Ascending aorta (tissue), 2 donors: Measurements from ENCODE around the gene ARHGEF10L. TPM values are rescaled to one million over a fixed set of nuclear protein-coding genes. Genes with fewer than 3 reads are reported as not detected.

ENCODE experiments used
- DNase-seq, 2 donors: peaks; one replicate each; pipeline ENCODE4 v3.0.0-alpha.2; 2019; ENCODE audit warnings: low spot score in 2 of 2
- H3K27ac ChIP-seq, 2 donors: fragments of 200-600 bp; sonication (generic); one replicate each; pipeline ENCODE4 v1.5.1; 2016 to 2017; ENCODE audit warnings: mild to moderate bottlenecking in 1 of 2
- H3K27me3 ChIP-seq: fragments of 200-600 bp; sonication (generic); one replicate; pipeline ENCODE4 v1.5.1; 2017
- H3K36me3 ChIP-seq, 2 donors: fragments of 200-600 bp; sonication (generic); one replicate each; pipeline ENCODE4 v1.5.1; 2016
- H3K4me1 ChIP-seq, 2 donors: fragments of 200-600 bp; sonication (generic); one replicate each; pipeline ENCODE4 v1.5.1; 2016 to 2017; ENCODE audit warnings: mild to moderate bottlenecking in 1 of 2
- H3K4me3 ChIP-seq, 2 donors: fragments of 200-600 bp; sonication (generic); one replicate each; pipeline ENCODE4 v1.5.1; 2016 to 2017; ENCODE audit warnings: mild to moderate bottlenecking in 1 of 2
- H3K9me3 ChIP-seq, 2 donors: fragments of 200-600 bp; sonication (generic); one replicate each; pipeline ENCODE4 v1.5.1; 2016
- intact Hi-C: fragments of 100-400 bp; cut with DNase I; formaldehyde crosslinking; loops from one replicate; pipeline ENCODE4 v1.15.1; 2023
- total RNA-seq: library from RNA; depleted of rRNA; stranded (reverse); fragments of >200 nt; gene quantifications from one replicate; pipeline ENCODE4 v1.1.0, GENCODE V29; 2016
- TF ChIP-seq, protein P1 (sequence below), 3 experiments: fragments of 200-600 bp in 2 of 3; fragments of 450-650 bp in 1 of 3; sonication (generic) in 2 of 3; IDR thresholded peaks; one replicate each; pipeline ENCODE4 v1.5.1; 2016 to 2019; ENCODE audit warnings: antibody characterized with exemption in 3 of 3, mild to moderate bottlenecking in 1 of 3, moderate library complexity in 1 of 3

Gene ARHGEF10L
- total RNA-seq, 1 donor from 2014 or later: 177 TPM

DNA sequence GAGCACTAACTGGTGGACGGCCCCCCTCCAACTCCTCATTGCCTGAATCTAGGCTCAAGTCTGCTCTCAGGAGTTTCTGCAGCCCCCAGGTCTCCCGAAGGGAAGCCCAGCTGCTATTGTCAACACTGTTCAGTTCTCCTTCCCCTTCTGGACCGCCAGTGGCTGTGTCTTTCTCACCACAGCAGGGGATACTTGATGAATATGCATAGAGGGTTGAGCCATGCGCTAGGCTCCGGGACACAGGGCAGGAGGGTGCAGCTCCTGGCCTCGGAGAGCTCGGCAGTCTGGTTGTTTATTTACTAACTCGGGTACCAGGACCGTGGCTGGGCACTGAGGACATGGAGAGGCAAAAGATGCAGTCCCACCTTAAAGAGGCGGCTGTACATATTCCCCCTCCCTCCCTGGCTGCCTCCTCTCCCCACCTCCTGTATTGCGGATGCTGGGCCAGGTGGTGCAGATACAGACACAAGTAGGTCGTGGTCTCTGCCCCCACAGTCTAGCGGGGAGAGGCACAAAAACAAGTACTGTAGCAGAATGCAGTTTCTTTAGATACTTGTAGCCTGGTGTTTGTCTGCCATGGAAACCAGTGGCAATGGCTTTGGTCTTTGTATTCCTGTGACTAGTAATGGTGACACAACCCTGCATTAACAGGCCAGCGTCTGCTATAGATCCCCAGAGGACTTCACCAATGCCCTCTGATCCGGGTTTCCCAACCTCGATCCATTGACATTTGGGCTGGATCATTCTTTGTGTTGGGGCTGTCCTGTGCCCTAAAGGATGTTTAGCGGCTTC lies 26.2 kb downstream of the ARHGEF10L start:
- H3K9me3 ChIP-seq: no peaks in the 10 kb centered on the region
- DNase-seq: no peak
- TF ChIP-seq, protein P1, sequence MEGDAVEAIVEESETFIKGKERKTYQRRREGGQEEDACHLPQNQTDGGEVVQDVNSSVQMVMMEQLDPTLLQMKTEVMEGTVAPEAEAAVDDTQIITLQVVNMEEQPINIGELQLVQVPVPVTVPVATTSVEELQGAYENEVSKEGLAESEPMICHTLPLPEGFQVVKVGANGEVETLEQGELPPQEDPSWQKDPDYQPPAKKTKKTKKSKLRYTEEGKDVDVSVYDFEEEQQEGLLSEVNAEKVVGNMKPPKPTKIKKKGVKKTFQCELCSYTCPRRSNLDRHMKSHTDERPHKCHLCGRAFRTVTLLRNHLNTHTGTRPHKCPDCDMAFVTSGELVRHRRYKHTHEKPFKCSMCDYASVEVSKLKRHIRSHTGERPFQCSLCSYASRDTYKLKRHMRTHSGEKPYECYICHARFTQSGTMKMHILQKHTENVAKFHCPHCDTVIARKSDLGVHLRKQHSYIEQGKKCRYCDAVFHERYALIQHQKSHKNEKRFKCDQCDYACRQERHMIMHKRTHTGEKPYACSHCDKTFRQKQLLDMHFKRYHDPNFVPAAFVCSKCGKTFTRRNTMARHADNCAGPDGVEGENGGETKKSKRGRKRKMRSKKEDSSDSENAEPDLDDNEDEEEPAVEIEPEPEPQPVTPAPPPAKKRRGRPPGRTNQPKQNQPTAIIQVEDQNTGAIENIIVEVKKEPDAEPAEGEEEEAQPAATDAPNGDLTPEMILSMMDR (IDR thresholded peaks at IDR 0.05): no peak
- no peaks in the 10 kb centered on the region for H3K27me3 ChIP-seq
- no peak overlapping the region for H3K4me3 ChIP-seq
- intact Hi-C loops: no loop called here
- peaks cover 58 to 94% of the 10 kb centered on the region in 2 donors for H3K4me1 ChIP-seq
- H3K36me3 ChIP-seq: no peaks in the 10 kb centered on the region
- peak overlapping the region; percentile 95 to 98 for H3K27ac ChIP-seq

DNA sequence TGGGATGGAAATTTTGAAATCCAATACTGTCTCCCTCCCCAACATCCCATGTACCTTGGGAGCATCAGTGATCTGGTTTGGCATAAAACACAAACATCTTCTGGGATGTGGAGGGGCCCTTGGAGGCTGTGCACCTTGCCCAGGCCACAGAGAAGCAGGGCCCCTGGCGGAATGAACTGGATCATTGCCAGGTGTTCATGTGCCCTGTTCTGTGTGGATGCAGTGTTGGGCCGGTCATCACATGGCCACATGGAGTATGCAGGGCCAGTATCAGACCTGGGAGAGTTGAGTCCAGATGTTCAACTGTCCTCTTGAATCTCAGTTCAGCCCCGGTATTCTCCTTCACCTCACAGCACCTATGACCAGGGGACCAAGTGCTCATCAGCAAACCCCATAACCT lies 26.9 kb downstream of the ARHGEF10L start:
- intact Hi-C loops: no loop called here
- H3K4me3 ChIP-seq: no peak overlapping the region
- H3K9me3 ChIP-seq: no peaks in the 10 kb centered on the region
- no peak for DNase-seq
- no peaks in the 10 kb centered on the region for H3K36me3 ChIP-seq
- H3K27me3 ChIP-seq: no peaks in the 10 kb centered on the region
- TF ChIP-seq, protein P1 (IDR thresholded peaks at IDR 0.05): no peak
- H3K4me1 ChIP-seq: peaks cover 56 to 88% of the 10 kb centered on the region in 2 donors
- peak overlapping the region; percentile 95 to 98 for H3K27ac ChIP-seq

DNA sequence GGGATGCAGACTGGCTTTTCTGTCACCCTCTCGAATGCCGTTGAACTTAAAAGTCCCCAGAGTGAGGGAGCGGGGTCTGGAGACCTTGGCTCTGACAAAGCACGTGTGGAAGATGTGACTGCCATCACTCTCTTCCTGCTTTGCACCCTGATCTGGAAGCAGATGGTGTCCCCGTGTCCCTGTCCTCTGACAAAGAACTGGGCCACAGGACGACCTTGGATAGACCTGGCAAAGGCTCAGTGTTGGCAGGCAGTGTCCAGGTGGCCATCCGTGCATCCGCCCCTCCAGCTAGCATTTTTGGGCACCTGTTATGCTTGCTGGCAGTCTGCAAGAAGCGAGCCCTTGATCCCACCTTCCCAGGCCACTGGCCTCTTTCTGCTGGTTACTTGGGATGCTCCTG lies 27.4 kb downstream of the ARHGEF10L start:
- no peak for DNase-seq
- intact Hi-C loops: no loop called here
- peak overlapping the region; percentile 95 to 98 for H3K27ac ChIP-seq
- H3K4me3 ChIP-seq: no peak overlapping the region
- peaks cover 56 to 86% of the 10 kb centered on the region in 2 donors for H3K4me1 ChIP-seq
- no peaks in the 10 kb centered on the region for H3K36me3 ChIP-seq
- TF ChIP-seq, protein P1 (IDR thresholded peaks at IDR 0.05): no peak
- no peaks in the 10 kb centered on the region for H3K27me3 ChIP-seq
- no peaks in the 10 kb centered on the region for H3K9me3 ChIP-seq

DNA sequence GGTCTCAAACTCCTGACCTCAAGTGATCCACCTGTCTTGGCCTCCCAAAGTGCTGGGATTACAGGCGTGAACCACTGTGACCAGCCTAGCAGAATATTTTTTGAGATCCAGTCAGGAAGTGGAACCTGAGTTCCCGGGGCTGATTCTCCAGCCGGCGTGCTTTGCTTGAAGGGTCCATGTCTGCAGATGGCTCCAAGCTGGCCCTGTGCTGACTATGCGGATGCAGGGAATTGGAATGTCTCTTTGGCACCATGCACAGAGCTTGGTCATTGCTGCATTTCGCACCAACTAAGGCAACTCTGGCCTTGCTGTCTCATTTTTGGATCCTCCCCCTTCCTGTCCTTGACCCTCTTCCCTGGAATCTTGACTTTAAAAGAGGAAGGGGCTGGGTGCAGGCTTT lies 28.1 kb downstream of the ARHGEF10L start:
- intact Hi-C loops: no loop called here
- Histone ChIP-seq H3K36me3 (no peaks in the 10 kb centered on the region), H3K27me3 (no peaks in the 10 kb centered on the region), H3K4me3 (no peak overlapping the region), H3K27ac (peak overlapping the region; percentile 95 to 98), H3K9me3 (no peaks in the 10 kb centered on the region), H3K4me1 (peaks cover 51 to 84% of the 10 kb centered on the region in 2 donors)
- DNase-seq: peak in 1 of 2 donors; percentile 88
- TF ChIP-seq, protein P1 (IDR thresholded peaks at IDR 0.05): no peak

DNA sequence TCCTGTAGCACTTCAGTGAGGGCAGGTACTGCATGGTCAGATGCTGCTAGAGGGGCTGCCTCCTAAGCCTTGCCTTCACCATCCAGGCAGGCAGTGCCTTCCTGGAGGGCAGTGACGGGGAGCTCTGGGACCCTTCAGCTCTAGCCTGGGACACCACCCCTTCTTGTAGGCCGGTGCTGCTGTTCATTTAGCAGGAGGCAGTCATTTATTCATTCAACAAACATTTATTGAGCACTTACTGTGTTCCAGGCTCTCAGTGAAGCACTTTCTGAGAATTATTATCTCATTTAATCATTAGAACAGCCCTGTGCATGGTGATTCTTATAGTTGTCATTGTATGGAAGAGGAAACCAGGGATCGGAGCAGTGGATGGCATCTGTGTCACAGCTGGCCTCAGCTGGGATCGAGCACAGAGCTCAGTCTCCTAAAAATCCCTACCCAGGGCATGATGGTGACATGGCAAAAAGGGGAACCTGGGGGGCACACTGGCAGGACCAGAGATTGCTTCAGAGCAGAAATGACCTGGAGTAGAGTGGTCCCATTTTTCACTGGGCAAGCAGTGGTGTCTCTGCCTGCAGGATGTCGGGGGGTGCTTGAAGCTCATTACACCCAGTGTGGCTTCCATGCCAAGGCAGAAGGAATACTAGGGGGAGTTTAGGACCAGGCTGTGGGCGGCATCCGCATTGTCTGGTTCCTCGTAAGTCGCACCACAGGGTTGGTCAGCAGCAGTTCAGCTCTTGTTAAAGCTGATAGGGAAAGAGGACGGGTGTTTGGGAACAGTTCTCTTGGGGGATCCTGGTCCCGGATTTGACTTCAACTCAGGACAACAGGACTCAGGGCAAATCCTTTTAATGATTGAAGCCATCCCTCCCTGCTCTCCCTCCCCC lies 28.8 kb downstream of the ARHGEF10L start:
- Histone ChIP-seq H3K9me3 (no peaks in the 10 kb centered on the region), H3K27me3 (no peaks in the 10 kb centered on the region), H3K27ac (peak overlapping the region; percentile 95 to 98), H3K4me1 (peaks cover 50 to 84% of the 10 kb centered on the region in 2 donors), H3K36me3 (no peaks in the 10 kb centered on the region), H3K4me3 (peak overlapping the region in 1 of 2 donors; percentile 4)
- intact Hi-C loops: loop anchor here (2.0 kb wide), 1 partner anchor 29 kb away; the partner anchor contains the start of gene ARHGEF10L
- DNase-seq: no peak
- TF ChIP-seq, protein P1 (IDR thresholded peaks at IDR 0.05): no peak
